ENCODE results near the gene SLAIN1.

Gene SLAIN1

GRCh38 chr13:77692746-77693448 is 4.6 kb upstream of the SLAIN1 start:
- Histone ChIP-seq H3K27me3 (replicated peaks; ENCODE audit: control insufficient read depth, insufficient read depth, low read length) (peaks cover 21% of the 10 kb centered on the region), H3K9ac (ENCODE audit: low read length) (no peak overlapping the region), H3K4me3 (ENCODE audit: low read length) (no peak overlapping the region), H3K4me1 (ENCODE audit: control insufficient read depth, insufficient read depth, low read length) (no peaks in the 10 kb centered on the region), H3K36me3 (ENCODE audit: control insufficient read depth, insufficient read depth, low read length, severe bottlenecking) (no peaks in the 10 kb centered on the region), H3K9me3 (ENCODE audit: control insufficient read depth, low read length) (no peaks in the 10 kb centered on the region)
- no peak for DNase-seq (ENCODE audit: low read depth)

GRCh38 chr13:77693449-77693940 is 4.0 kb upstream of the SLAIN1 start:
- no peaks in the 10 kb centered on the region for H3K9me3 ChIP-seq (ENCODE audit: control insufficient read depth, low read length)
- H3K36me3 ChIP-seq (ENCODE audit: control insufficient read depth, insufficient read depth, low read length, severe bottlenecking), result no peaks in the 10 kb centered on the region
- DNase-seq (ENCODE audit: low read depth), result no peak
- H3K4me1 ChIP-seq (ENCODE audit: control insufficient read depth, insufficient read depth, low read length), result no peaks in the 10 kb centered on the region
- no peak overlapping the region for H3K4me3 ChIP-seq (ENCODE audit: low read length)
- peaks cover 21% of the 10 kb centered on the region for H3K27me3 ChIP-seq (replicated peaks; ENCODE audit: control insufficient read depth, insufficient read depth, low read length)
- H3K9ac ChIP-seq (ENCODE audit: low read length), result no peak overlapping the region

DNA sequence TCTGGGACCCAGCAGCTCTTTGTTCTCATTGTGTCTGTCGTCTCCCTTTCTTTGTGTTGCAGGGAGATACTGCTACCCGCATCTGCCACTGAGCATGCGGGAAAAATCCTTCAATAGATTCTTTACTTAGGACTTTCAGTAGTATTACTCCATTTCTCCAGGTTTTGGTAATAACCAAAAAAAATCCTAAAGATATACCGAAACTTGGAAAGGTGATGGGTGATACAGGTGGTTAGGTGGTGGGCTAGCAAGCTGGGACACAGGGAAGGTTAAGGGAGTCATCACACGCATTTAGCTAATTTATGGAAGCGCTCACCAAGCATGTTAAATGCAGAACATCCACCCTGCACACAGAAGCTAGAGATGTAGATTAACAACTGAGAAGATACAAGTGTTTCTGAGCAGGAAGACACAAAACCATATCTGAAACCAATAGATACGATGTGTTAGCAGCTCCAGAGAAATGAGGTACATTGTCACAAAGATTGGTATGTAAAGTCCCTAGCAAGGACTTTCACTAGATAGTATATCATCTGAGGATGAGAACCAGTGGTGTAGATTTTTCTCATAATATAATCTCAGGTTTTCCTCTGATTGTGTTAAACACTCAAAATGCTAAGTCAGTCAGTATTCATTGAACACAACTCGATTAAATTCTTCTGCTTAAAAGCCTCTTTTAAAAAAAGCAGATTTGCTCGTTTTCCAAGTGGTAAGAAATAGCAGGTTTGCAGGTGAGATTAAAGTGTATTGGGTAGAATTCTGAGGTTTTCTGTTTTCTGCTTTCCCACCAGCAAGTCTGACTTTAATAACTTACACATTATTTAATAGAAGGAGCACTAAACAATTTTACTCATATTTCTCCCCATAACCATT is 1.2 kb upstream of the SLAIN1 start:
- Histone ChIP-seq H3K9me3 (ENCODE audit: control insufficient read depth, low read length) (no peaks in the 10 kb centered on the region), H3K4me3 (ENCODE audit: low read length) (no peak overlapping the region), H3K9ac (ENCODE audit: low read length) (no peak overlapping the region), H3K4me1 (ENCODE audit: control insufficient read depth, insufficient read depth, low read length) (peaks cover 6% of the 10 kb centered on the region), H3K27me3 (replicated peaks; ENCODE audit: control insufficient read depth, insufficient read depth, low read length) (peaks cover 38% of the 10 kb centered on the region), H3K36me3 (ENCODE audit: control insufficient read depth, insufficient read depth, low read length, severe bottlenecking) (no peaks in the 10 kb centered on the region)
- no peak for DNase-seq (ENCODE audit: low read depth)

- Histone ChIP-seq H3K9ac (ENCODE audit: low read length) (no peak overlapping the region), H3K4me1 (ENCODE audit: control insufficient read depth, insufficient read depth, low read length) (peaks cover 6% of the 10 kb centered on the region), H3K36me3 (ENCODE audit: control insufficient read depth, insufficient read depth, low read length, severe bottlenecking) (no peaks in the 10 kb centered on the region), H3K9me3 (ENCODE audit: control insufficient read depth, low read length) (no peaks in the 10 kb centered on the region), H3K27me3 (replicated peaks; ENCODE audit: control insufficient read depth, insufficient read depth, low read length) (peaks cover 38% of the 10 kb centered on the region), H3K4me3 (ENCODE audit: low read length) (peak overlapping the region; percentile 47)
- no peak for DNase-seq (ENCODE audit: low read depth)
Measured at GRCh38 chr13:77696879-77697216, 639 bp upstream of the SLAIN1 start.

GRCh38 chr13:77698201-77699058 is 943 bp downstream of the SLAIN1 start:
- no peaks in the 10 kb centered on the region for H3K36me3 ChIP-seq (ENCODE audit: control insufficient read depth, insufficient read depth, low read length, severe bottlenecking)
- no peaks in the 10 kb centered on the region for H3K9me3 ChIP-seq (ENCODE audit: control insufficient read depth, low read length)
- peaks cover 48% of the 10 kb centered on the region for H3K27me3 ChIP-seq (replicated peaks; ENCODE audit: control insufficient read depth, insufficient read depth, low read length)
- H3K4me1 ChIP-seq (ENCODE audit: control insufficient read depth, insufficient read depth, low read length), result peaks cover 6% of the 10 kb centered on the region
- DNase-seq (ENCODE audit: low read depth), result peak; percentile 9
- peak overlapping the region; percentile 80 for H3K4me3 ChIP-seq (ENCODE audit: low read length)
- H3K9ac ChIP-seq (ENCODE audit: low read length), result no peak overlapping the region

DNA sequence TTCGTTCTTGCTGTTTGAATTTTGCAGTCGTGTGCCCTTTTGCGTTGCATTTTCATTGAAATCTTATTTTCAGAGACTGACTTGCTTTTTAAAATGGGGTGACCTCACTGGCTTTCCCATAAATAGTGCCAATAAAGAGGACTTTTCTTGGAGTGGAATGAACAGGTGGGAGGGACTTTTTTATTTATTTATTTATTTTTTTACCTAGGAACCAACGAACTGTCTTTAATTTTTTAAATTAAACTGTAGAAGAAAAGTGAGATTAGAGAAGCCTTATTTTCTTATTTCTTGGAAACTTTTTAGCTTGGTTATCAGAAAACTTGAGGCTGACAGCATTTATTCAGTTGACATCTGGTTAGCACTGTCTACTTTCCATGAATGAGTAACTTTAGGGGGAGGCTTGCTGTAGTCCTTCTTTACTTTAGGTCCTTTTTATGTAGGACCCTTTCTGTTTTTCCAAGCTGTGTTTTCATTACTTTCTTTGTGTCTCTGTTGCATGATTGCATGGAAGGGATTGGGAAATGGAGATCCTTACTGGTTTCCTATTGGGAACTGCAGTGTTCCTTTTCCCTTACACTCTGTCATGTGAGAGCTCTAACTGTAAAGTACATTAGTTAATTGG is 1.7 kb downstream of the SLAIN1 start:
- Histone ChIP-seq H3K9ac (ENCODE audit: low read length) (no peak overlapping the region), H3K36me3 (ENCODE audit: control insufficient read depth, insufficient read depth, low read length, severe bottlenecking) (no peaks in the 10 kb centered on the region), H3K9me3 (ENCODE audit: control insufficient read depth, low read length) (no peaks in the 10 kb centered on the region), H3K4me3 (ENCODE audit: low read length) (peak overlapping the region; percentile 80), H3K4me1 (ENCODE audit: control insufficient read depth, insufficient read depth, low read length) (peaks cover 6% of the 10 kb centered on the region), H3K27me3 (replicated peaks; ENCODE audit: control insufficient read depth, insufficient read depth, low read length) (peaks cover 49% of the 10 kb centered on the region)
- no peak for DNase-seq (ENCODE audit: low read depth)

- no peaks in the 10 kb centered on the region for H3K9me3 ChIP-seq (ENCODE audit: control insufficient read depth, low read length)
Measured at GRCh38 chr13:77701305-77701704, 3.8 kb downstream of the SLAIN1 start.

GRCh38 chr13:77702366-77702765 is 4.9 kb downstream of the SLAIN1 start:
- DNase-seq (ENCODE audit: low read depth), result no peak
- H3K4me1 ChIP-seq (ENCODE audit: control insufficient read depth, insufficient read depth, low read length), result peaks cover 6% of the 10 kb centered on the region
- no peak overlapping the region for H3K9ac ChIP-seq (ENCODE audit: low read length)
- H3K27me3 ChIP-seq (replicated peaks; ENCODE audit: control insufficient read depth, insufficient read depth, low read length), result peaks cover 28% of the 10 kb centered on the region
- H3K36me3 ChIP-seq (ENCODE audit: control insufficient read depth, insufficient read depth, low read length, severe bottlenecking), result no peaks in the 10 kb centered on the region
- no peaks in the 10 kb centered on the region for H3K9me3 ChIP-seq (ENCODE audit: control insufficient read depth, low read length)
- no peak overlapping the region for H3K4me3 ChIP-seq (ENCODE audit: low read length)

More at GRCh38 chr13:77701305-77701704, 3.8 kb downstream of the SLAIN1 start:
- Histone ChIP-seq H3K36me3 (ENCODE audit: control insufficient read depth, insufficient read depth, low read length, severe bottlenecking) (no peaks in the 10 kb centered on the region), H3K4me1 (ENCODE audit: control insufficient read depth, insufficient read depth, low read length) (peaks cover 6% of the 10 kb centered on the region), H3K9ac (ENCODE audit: low read length) (no peak overlapping the region), H3K27me3 (replicated peaks; ENCODE audit: control insufficient read depth, insufficient read depth, low read length) (peaks cover 38% of the 10 kb centered on the region), H3K4me3 (ENCODE audit: low read length) (no peak overlapping the region)
- DNase-seq (ENCODE audit: low read depth), result no peak

GRCh38 chr13:77703408-77703807 is 5.9 kb downstream of the SLAIN1 start:
- DNase-seq (ENCODE audit: low read depth), result no peak
- H3K4me3 ChIP-seq (ENCODE audit: low read length), result no peak overlapping the region
- peaks cover 28% of the 10 kb centered on the region for H3K27me3 ChIP-seq (replicated peaks; ENCODE audit: control insufficient read depth, insufficient read depth, low read length)
- H3K9ac ChIP-seq (ENCODE audit: low read length), result no peak overlapping the region
- H3K4me1 ChIP-seq (ENCODE audit: control insufficient read depth, insufficient read depth, low read length), result peaks cover 6% of the 10 kb centered on the region
- H3K9me3 ChIP-seq (ENCODE audit: control insufficient read depth, low read length), result no peaks in the 10 kb centered on the region
- no peaks in the 10 kb centered on the region for H3K36me3 ChIP-seq (ENCODE audit: control insufficient read depth, insufficient read depth, low read length, severe bottlenecking)

DNA sequence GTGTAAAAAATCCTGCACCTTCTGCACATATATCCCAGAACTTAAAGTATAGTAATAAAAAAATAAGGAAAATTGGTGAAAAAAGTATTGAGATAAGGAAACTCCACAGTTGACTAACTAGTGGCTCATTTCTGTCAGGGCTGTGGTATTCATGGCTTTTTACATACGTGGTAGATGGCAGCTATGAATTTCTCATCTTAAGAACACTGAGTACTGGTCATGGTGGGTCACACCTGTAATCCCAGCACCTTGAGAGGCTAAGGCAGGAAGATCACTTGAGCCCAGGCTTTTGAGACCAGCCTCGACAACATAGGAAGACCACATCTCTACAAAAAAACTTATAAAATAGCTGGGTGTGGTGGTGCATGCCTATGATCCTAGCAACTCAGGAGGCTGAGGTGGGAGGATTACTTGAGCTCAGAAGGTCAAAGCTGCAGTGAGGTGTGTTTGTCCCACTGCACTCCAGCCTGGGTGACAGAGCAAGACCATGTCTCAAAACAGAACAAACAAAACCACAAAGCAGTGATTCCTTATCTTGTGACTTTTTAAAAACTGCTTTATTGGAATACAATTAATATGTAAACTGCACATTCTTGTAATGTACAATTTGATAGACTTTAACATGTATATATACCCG is 16.8 kb downstream of the SLAIN1 start:
- Histone ChIP-seq H3K9me3 (ENCODE audit: control insufficient read depth, low read length) (no peaks in the 10 kb centered on the region), H3K36me3 (ENCODE audit: control insufficient read depth, insufficient read depth, low read length, severe bottlenecking) (no peaks in the 10 kb centered on the region), H3K27me3 (replicated peaks; ENCODE audit: control insufficient read depth, insufficient read depth, low read length) (no peaks in the 10 kb centered on the region), H3K9ac (ENCODE audit: low read length) (no peak overlapping the region), H3K4me1 (ENCODE audit: control insufficient read depth, insufficient read depth, low read length) (no peaks in the 10 kb centered on the region), H3K4me3 (ENCODE audit: low read length) (no peak overlapping the region)
- no peak for DNase-seq (ENCODE audit: low read depth)

Measured in adipocyte (in vitro differentiated cells).